GM23248 (cell line): ENCODE data around the gene SLC38A8. TPM values are rescaled to one million over a fixed set of nuclear protein-coding genes. Genes with fewer than 3 reads are reported as not detected.

Experiments used
- DNase-seq: peaks from one replicate; pipeline ENCODE4 v3.0.0-alpha.2; 2015
- H2AFZ ChIP-seq: fragments of 200-600 bp; sonication (generic); 2 replicates; pipeline ENCODE4 v1.6.1; 2016; ENCODE audit warnings: antibody characterized with exemption
- H3F3A ChIP-seq: fragments of 200-600 bp; sonication (generic); 2 replicates; pipeline ENCODE4 v1.6.1; 2016; ENCODE audit warnings: mild to moderate bottlenecking, antibody characterized with exemption, mixed run types; ENCODE audit not compliant: insufficient read depth
- H3K27ac ChIP-seq: fragments of 200-600 bp; sonication (generic); 2 replicates; pipeline ENCODE4 v1.5.1; 2016; ENCODE audit warnings: mild to moderate bottlenecking
- H3K27me3 ChIP-seq: fragments of 200-600 bp; sonication (generic); replicated peaks from 2 replicates; pipeline ENCODE4 v1.6.1; 2016; ENCODE audit warnings: mild to moderate bottlenecking; ENCODE audit not compliant: insufficient read depth
- H3K36me3 ChIP-seq: fragments of 200-600 bp; sonication (generic); 2 replicates; pipeline ENCODE4 v1.6.1; 2016; ENCODE audit warnings: low read depth, mild to moderate bottlenecking
- H3K4me1 ChIP-seq: fragments of 200-600 bp; sonication (generic); 2 replicates; pipeline ENCODE4 v1.6.1; 2016; ENCODE audit warnings: mild to moderate bottlenecking; ENCODE audit not compliant: insufficient read depth
- H3K4me2 ChIP-seq: fragments of 200-600 bp; sonication (generic); one replicate; pipeline ENCODE4 v1.6.1; 2016; ENCODE audit warnings: mild to moderate bottlenecking; ENCODE audit not compliant: unreplicated experiment
- H3K4me3 ChIP-seq: fragments of 200-600 bp; sonication (generic); 2 replicates; pipeline ENCODE4 v1.5.1; 2016; ENCODE audit warnings: mild to moderate bottlenecking
- H3K79me2 ChIP-seq: fragments of 200-600 bp; sonication (generic); 2 replicates; pipeline ENCODE4 v1.6.1; 2016; ENCODE audit warnings: mild to moderate bottlenecking; ENCODE audit not compliant: insufficient read depth
- H3K9ac ChIP-seq: fragments of 200-600 bp; sonication (generic); 2 replicates; pipeline ENCODE4 v1.6.1; 2016; ENCODE audit warnings: mild to moderate bottlenecking
- H3K9me2 ChIP-seq: fragments of 200-600 bp; sonication (generic); 2 replicates; pipeline ENCODE4 v1.6.1; 2016; ENCODE audit warnings: mixed run types, mild to moderate bottlenecking, moderate library complexity; ENCODE audit not compliant: insufficient read depth
- H3K9me3 ChIP-seq: fragments of 200-600 bp; sonication (generic); one replicate; pipeline ENCODE4 v1.6.1; 2017; ENCODE audit warnings: low read depth
- H4K20me1 ChIP-seq: fragments of 200-600 bp; sonication (generic); 2 replicates; pipeline ENCODE4 v1.6.0; 2016; ENCODE audit not compliant: insufficient read depth
- EZH2 ChIP-seq: fragments of 200-600 bp; sonication (generic); IDR thresholded peaks from 2 replicates; pipeline ENCODE4 v1.6.1; 2018; ENCODE audit warnings: antibody characterized with exemption, mild to moderate bottlenecking; ENCODE audit not compliant: insufficient read depth, poor library complexity, severe bottlenecking
- EZH2phosphoT487 ChIP-seq: fragments of 200-600 bp; sonication (generic); IDR thresholded peaks from 2 replicates; pipeline ENCODE4 v1.6.1; 2018; ENCODE audit warnings: antibody characterized with exemption, moderate library complexity, mild to moderate bottlenecking, low read depth; ENCODE audit not compliant: insufficient read depth
- WGBS, 2 experiments: methylation state at CpG; one replicate each; pipeline ENCODE4 v1.1.6; 2015 to 2017; ENCODE audit warnings: low lambda C conversion rate in 2 of 2, low coverage in 1 of 2; ENCODE audit errors: missing lambda C conversion rate in 2 of 2; 5-methylcytosine and 5-hydroxymethylcytosine counted together
- in situ Hi-C: fragments of 300-500 bp; cut with MboI; formaldehyde crosslinking; loops from 2 replicates; pipeline ENCODE4 v1.15.0; 2020
- polyA plus RNA-seq: library from polyadenylated mRNA; unstranded; fragments of >200 nt; fragmentation: Nextera tagmentation; extraction: Ambion mirVana; gene quantifications from 2 replicates; pipeline ENCODE4 v1.2.1, GENCODE V29; 2016
- total RNA-seq: library from RNA; depleted of rRNA; stranded (reverse); fragments of >200 nt; shearing (Covaris generic); gene quantifications from 2 replicates; pipeline ENCODE4 v1.2.3, GENCODE V29; 2014; rRNA removed

SLC38A8 gene
- total RNA-seq, result not detected in 2 replicates
- not detected in 2 replicates for polyA plus RNA-seq

GRCh38 chr16:84042308-84042878, at the start of gene SLC38A8:
Gene SLC38A8, minus strand, starts transcription at chr16:84042795. Its CDS starts 638 bp downstream, at chr16:84042157.
- in situ Hi-C loops, result no loop called here
- Histone ChIP-seq H3K36me3 (no peaks in the 10 kb centered on the region), H3F3A (no peaks in the 10 kb centered on the region), H3K4me1 (no peaks in the 10 kb centered on the region), H3K9me3 (no peaks in the 10 kb centered on the region), H3K4me3 (no peak within 1 kb of the TSS), H4K20me1 (no peaks in the 10 kb centered on the region), H2AFZ (no peak within 1 kb of the TSS), H3K27me3 (peaks cover 40% of the 10 kb centered on the region), H3K4me2 (no peak within 1 kb of the TSS), H3K27ac (no peak within 1 kb of the TSS), H3K9me2 (no peaks in the 10 kb centered on the region), H3K79me2 (no peaks in the 10 kb centered on the region), H3K9ac (no peak within 1 kb of the TSS)
- TF ChIP-seq EZH2phosphoT487, result no peak
- TF ChIP-seq EZH2, result no peak
- WGBS, 2 experiments, result 84 to 88% methylated on average over 7 to 9 of the region's 9 CpGs
- DNase-seq, result no peak

DNA sequence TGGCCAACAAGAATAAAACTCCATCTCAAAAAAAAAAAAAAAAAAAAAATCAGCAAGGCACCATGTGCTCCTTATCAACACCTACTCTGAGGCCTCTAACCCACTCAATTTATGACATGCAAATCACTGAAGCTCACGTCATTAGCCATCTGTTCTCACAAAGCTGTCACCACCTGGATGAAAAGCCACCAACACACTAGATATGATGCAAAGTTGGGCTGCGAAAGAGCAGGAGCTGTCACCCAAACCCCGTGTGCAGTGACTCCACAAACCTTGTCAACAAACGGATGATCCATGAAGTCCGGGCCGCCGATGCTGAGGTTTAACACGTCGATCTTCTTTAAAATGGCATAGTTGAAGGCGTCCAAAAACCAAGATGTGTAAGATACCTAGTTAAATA, 48.9 kb upstream of the SLC38A8 start:
- Histone ChIP-seq H4K20me1 (no peaks in the 10 kb centered on the region), H3K9me2 (no peaks in the 10 kb centered on the region), H3K27me3 (no peaks in the 10 kb centered on the region), H3K36me3 (peaks cover 48% of the 10 kb centered on the region), H3F3A (no peaks in the 10 kb centered on the region), H3K4me2 (no peak overlapping the region), H3K79me2 (peaks cover 8% of the 10 kb centered on the region), H3K4me3 (no peak overlapping the region), H2AFZ (no peak overlapping the region), H3K4me1 (no peaks in the 10 kb centered on the region), H3K27ac (no peak overlapping the region), H3K9ac (no peak overlapping the region), H3K9me3 (no peaks in the 10 kb centered on the region)
- 81 to 84% methylated on average over 10 of the region's 10 CpGs for WGBS, 2 experiments
- no peak for DNase-seq
- in situ Hi-C loops, result no loop called here
- TF ChIP-seq EZH2, result no peak
- no peak for TF ChIP-seq EZH2phosphoT487

DNA sequence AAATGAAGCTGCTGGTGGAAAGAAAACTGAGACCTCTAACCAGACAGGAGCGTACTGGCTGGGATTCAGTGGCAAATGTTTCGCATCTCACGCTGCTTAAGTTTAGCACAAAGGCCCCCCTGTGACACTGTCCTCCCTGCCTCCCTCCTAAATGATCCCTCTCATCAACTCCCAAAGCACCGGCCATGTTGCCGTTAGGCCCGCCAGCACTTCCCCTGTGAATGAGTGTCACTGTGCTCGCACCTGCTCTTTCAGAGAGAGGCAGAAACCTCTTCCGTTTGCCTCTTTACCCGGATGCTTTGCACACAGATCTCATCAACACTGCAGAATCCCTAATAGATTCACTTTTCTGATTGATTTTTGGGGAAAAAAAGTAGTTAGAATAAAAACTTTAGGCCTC, 47.6 kb upstream of the SLC38A8 start:
- WGBS, 2 experiments, result 87 to 88% methylated on average over 9 of the region's 9 CpGs
- no peak overlapping the region for H3K27ac ChIP-seq
- no peak overlapping the region for H3K9ac ChIP-seq
- no peak overlapping the region for H2AFZ ChIP-seq
- no peaks in the 10 kb centered on the region for H3F3A ChIP-seq
- DNase-seq, result no peak
- H3K4me2 ChIP-seq, result no peak overlapping the region
- H3K79me2 ChIP-seq, result 0 out of 2 replicates have a peak, but pooled peaks cover 4% of the 10 kb centered on the region
- H3K9me3 ChIP-seq, result no peaks in the 10 kb centered on the region
- H3K27me3 ChIP-seq, result no peaks in the 10 kb centered on the region
- no peak overlapping the region for H3K4me3 ChIP-seq
- in situ Hi-C loops, result no loop called here
- peaks cover 43% of the 10 kb centered on the region for H3K36me3 ChIP-seq
- no peaks in the 10 kb centered on the region for H3K4me1 ChIP-seq
- H4K20me1 ChIP-seq, result no peaks in the 10 kb centered on the region
- no peak for TF ChIP-seq EZH2
- no peak for TF ChIP-seq EZH2phosphoT487
- H3K9me2 ChIP-seq, result no peaks in the 10 kb centered on the region

DNA sequence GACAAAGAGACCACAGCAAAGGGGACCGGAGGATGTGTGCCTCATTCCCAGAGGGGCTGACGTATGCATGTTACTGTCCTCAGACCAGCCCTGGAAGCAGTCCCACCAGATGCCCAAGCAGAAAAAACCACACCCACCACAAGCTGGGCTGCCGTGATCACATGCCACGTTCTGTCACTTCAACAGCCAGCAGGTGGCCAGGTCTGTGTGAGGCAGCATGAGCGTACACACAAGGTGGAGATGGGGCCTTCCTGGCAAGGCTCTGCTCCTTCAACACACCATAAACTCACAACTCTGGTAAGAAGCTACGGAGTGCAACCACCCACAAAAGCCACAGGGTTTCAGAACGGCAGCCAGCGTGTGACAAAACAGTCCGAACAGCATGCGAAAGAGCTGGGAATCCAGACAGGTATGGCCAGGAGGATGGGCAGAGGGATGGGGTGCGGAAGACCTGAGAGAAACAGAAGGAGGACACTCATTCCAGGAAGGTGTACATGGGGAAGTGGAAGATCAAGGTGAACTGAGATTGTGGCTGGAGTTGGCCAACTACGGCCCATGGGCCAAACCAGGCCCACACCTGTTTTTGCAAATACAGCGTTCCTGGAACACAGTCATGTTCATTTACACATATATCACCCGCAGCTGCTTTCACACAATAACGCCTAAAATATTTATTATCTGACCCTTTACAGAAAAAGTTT, 46.2 kb upstream of the SLC38A8 start:
- Histone ChIP-seq H3K9me2 (no peaks in the 10 kb centered on the region), H3K9me3 (no peaks in the 10 kb centered on the region), H3K9ac (no peak overlapping the region), H3K27ac (no peak overlapping the region), H3K4me2 (no peak overlapping the region), H2AFZ (no peak overlapping the region), H3K36me3 (peaks cover 45% of the 10 kb centered on the region), H3F3A (no peaks in the 10 kb centered on the region), H3K4me1 (no peaks in the 10 kb centered on the region), H4K20me1 (no peaks in the 10 kb centered on the region; the same call in 1 of the 2 replicates), H3K79me2 (no peaks in the 10 kb centered on the region), H3K27me3 (no peaks in the 10 kb centered on the region), H3K4me3 (no peak overlapping the region)
- in situ Hi-C loops, result no loop called here
- peak; percentile 11 for DNase-seq
- WGBS, 2 experiments, result 74 to 76% methylated on average over 15 of the region's 15 CpGs
- no peak for TF ChIP-seq EZH2
